Endometrial microvascular endothelial cells (primary cell): ENCODE data around the gene RASGEF1C. TPM values are rescaled to one million over a fixed set of nuclear protein-coding genes. Genes with fewer than 3 reads are reported as not detected.

Experiments used
- in situ Hi-C: cut with HindIII; loops from 2 replicates; pipeline ENCODE4 v1.10.0; 2017; ENCODE audit warnings: low sequenced_read_pairs, low pct_unique_long_range_greater_than_20kb; ENCODE audit errors: inconsistent ontology term
- total RNA-seq: library from RNA; depleted of rRNA; stranded (reverse); fragments of >200 nt; gene quantifications from one replicate; pipeline ENCODE4 v1.2.3, GENCODE V29; 2015; ENCODE audit errors: inconsistent ontology term

RASGEF1C gene
- total RNA-seq, 1 donor from 2014 or later: not detected

GRCh38 chr5:180169248-180170105, 39.5 kb downstream of the RASGEF1C start:
- in situ Hi-C loops: no loop called here

GRCh38 chr5:180168758-180169157, 40.3 kb downstream of the RASGEF1C start:
- in situ Hi-C loops: no loop called here

GRCh38 chr5:180166176-180166575, 42.8 kb downstream of the RASGEF1C start:
- in situ Hi-C loops: no loop called here

- in situ Hi-C loops: no loop called here
Measured at GRCh38 chr5:180162304-180162661, 46.7 kb downstream of the RASGEF1C start.

- in situ Hi-C loops: no loop called here
Measured at GRCh38 chr5:180161420-180162303, 47.3 kb downstream of the RASGEF1C start.

GRCh38 chr5:180160789-180161188, 48.2 kb downstream of the RASGEF1C start:
- in situ Hi-C loops: no loop called here

- in situ Hi-C loops: no loop called here
Measured at GRCh38 chr5:180160215-180160614, 48.8 kb downstream of the RASGEF1C start.

- in situ Hi-C loops: no loop called here
Measured at GRCh38 chr5:180159756-180160155, 49.3 kb downstream of the RASGEF1C start.

GRCh38 chr5:180157866-180158265, 51.1 kb downstream of the RASGEF1C start:
- in situ Hi-C loops: no loop called here

GRCh38 chr5:180156141-180156540, 52.9 kb downstream of the RASGEF1C start:
- in situ Hi-C loops: no loop called here

GRCh38 chr5:180155365-180155926, 53.6 kb downstream of the RASGEF1C start:
- in situ Hi-C loops: no loop called here

- in situ Hi-C loops: no loop called here
Measured at GRCh38 chr5:180154821-180155364, 54.1 kb downstream of the RASGEF1C start.

GRCh38 chr5:180153991-180154390, 55.0 kb downstream of the RASGEF1C start:
- in situ Hi-C loops: no loop called here

GRCh38 chr5:180153099-180153498, 55.9 kb downstream of the RASGEF1C start:
- in situ Hi-C loops: no loop called here

- in situ Hi-C loops: no loop called here
Measured at GRCh38 chr5:180143656-180144364, 65.2 kb downstream of the RASGEF1C start.

- in situ Hi-C loops: no loop called here
Measured at GRCh38 chr5:180142824-180143610, 66.0 kb downstream of the RASGEF1C start.

GRCh38 chr5:180142021-180142765, 66.8 kb downstream of the RASGEF1C start:
- in situ Hi-C loops: no loop called here
